ENCODE results near the gene SEMA3A.

SEMA3A gene

DNA sequence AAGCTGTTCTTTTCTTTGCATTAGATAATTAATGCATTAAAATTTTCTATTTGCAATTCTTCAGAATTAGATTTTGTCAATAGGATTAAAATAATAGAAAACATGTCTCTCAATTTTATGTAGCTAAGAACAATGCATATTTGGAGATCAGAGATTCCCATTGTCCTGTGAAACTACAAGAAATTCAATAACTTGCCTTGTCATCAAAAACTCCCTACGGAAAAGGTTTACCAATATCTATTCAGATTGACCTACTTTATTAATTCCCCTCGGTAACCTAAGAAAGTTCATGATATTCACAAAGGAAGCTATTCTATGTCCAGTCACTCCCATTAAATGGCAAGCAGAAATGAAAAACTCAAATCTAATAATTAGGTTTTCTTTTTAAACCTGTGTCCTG, 172.6 kb downstream of the SEMA3A start:
- no peak overlapping the region for H3K27ac ChIP-seq
- TF ChIP-seq CTCF (IDR thresholded peaks at IDR 0.05), result no peak
- TF ChIP-seq ZFX (IDR thresholded peaks at IDR 0.05; ENCODE audit: borderline replicate concordance), result no peak

DNA sequence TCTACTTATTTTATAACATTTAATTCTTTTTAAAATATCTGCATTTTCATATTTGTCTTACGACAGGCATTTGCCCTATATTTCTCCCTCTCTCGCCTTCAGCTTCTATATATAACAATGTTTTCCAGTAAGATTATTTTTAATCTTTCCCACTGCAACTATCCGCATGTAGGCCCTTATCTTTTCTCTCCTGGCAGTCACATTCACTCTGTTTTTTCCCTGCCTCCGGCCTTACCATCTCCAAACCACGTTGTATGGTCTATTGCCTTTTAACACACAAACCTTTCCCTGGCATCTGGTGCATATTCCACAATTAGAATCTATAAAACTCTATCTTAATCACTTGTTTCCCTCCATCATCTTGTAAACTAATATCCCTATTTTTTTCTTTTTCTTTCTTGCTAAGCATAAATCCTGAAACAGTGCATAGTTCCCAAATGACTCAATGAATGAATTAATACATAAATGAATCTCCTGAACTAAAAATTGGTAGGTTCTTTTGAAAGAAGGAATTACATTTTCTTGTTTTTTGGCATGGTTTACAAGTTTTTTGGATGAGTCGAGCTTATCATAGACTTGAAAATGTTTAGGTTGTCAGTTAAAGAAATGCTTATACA, 173.2 kb downstream of the SEMA3A start:
- TF ChIP-seq ZFX (IDR thresholded peaks at IDR 0.05; ENCODE audit: borderline replicate concordance), result no peak
- TF ChIP-seq CTCF (IDR thresholded peaks at IDR 0.05), result no peak
- H3K27ac ChIP-seq, result no peak overlapping the region

DNA sequence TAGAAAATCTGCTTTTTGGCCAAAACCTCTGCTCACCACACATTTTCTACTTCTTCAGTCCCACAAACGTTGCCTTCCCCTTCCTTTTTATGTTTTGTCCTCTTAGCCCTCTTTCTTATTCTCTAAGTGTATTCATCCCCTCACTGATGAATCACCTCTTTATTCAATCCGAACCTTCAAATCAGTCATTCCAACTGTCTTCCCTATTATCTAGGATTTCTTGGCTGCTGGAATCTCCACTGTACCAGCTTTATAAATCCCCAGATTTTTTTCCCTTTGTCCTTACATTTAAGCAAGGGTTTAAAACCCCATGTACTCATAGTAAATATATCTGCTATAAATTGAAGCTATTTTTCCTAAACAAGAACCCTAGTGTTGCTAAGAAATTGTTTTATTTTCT, 176.9 kb downstream of the SEMA3A start:
- no peak overlapping the region for H3K27ac ChIP-seq
- TF ChIP-seq CTCF (IDR thresholded peaks at IDR 0.05) (no peak), ZFX (IDR thresholded peaks at IDR 0.05; ENCODE audit: borderline replicate concordance) (no peak)

DNA sequence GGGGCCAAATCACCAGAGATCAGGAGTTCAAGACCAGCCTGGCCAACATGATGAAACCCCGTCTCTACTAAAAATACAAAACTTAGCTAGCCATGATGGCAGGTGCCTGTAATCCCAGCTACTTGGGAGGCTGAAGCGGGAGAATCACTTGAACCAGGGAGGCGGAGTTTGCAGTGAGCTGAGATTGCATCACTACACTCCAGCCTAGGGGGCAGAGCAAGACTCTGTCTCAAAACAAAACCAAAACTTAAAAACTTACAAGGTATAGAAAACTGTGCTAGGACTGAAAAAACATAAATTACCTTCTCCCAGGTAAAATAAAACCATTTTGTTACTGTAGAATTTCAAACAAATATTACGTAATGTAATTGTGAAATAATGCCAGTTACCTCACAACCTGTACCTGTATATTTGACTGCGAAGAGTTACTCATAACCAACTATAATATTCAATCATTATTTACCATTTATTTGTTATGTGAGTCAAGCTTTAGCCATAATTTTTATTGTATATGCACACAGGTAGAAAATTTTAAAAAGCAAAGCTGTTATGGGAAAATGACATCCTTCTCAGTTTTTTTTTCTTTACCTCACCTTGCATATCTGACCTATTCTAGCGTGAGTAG, 180.9 kb downstream of the SEMA3A start:
- TF ChIP-seq ZFX (IDR thresholded peaks at IDR 0.05; ENCODE audit: borderline replicate concordance), result no peak
- TF ChIP-seq CTCF (IDR thresholded peaks at IDR 0.05), result 0 out of 2 replicates have a peak, but pooled peaks have one; percentile 4
- H3K27ac ChIP-seq, result no peak overlapping the region

GRCh38 chr7:84009782-84010181, 184.8 kb downstream of the SEMA3A start:
- H3K27ac ChIP-seq, result no peak overlapping the region
- no peak for TF ChIP-seq ZFX (IDR thresholded peaks at IDR 0.05; ENCODE audit: borderline replicate concordance)
- TF ChIP-seq CTCF (IDR thresholded peaks at IDR 0.05), result no peak

DNA sequence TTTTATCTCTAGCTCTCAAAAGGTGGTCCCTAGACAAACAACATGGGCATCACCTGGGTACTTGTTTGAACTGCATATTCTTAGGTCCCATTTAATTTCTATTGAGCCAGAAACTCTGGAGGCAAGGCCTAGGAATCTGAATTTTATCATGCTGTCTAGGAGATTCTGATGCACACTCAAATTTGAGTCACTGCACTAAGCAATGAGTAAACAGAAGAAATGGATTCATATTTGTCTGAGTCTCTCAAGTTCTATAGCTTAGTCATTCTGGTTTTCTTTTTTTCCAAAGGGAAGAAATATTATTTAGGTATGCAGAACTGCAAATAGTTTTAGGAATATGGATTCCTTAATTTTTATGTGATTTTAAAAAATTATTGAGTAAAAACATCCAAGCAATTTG, 185.5 kb downstream of the SEMA3A start:
- TF ChIP-seq CTCF (IDR thresholded peaks at IDR 0.05) (no peak), ZFX (IDR thresholded peaks at IDR 0.05; ENCODE audit: borderline replicate concordance) (no peak)
- H3K27ac ChIP-seq, result no peak overlapping the region

DNA sequence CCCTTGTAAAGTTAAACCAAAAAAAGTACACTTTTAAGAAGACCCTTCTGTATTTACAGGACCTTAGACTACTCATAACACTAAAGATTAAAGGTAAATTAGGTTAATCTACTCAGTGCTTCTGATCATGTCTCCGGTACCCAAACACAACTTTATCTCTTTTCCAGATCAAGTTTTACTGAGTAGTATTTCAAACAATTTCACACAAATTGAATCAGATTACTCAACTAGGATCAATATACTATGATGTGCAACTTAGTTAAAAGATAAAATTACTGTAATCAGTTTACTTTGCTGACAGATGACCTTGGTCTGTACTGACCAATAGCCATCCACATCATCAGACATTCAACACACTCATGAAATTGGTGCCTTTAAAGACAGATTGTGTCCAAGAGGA, 191.4 kb downstream of the SEMA3A start:
- no peak overlapping the region for H3K27ac ChIP-seq
- TF ChIP-seq ZFX (IDR thresholded peaks at IDR 0.05; ENCODE audit: borderline replicate concordance), result no peak
- no peak for TF ChIP-seq CTCF (IDR thresholded peaks at IDR 0.05)

All from 22Rv1 (cell line).